T-helper 9 cell (primary cell): ENCODE results near the gene MYH13.
"Not testable (repeated sequence)": the region's sequence is repeated elsewhere in the genome, so short reads cannot be mapped to it uniquely, and the experiment has no call there.

Experiments
- DNase-seq: peaks from one replicate; pipeline ENCODE4 v3.0.0-alpha.2; 2020

Gene MYH13

GRCh38 chr17:10295728-10296343, 77.0 kb downstream of the MYH13 start:
- DNase-seq, result no peak

- DNase-seq, result no peak
These were observed 78.6 kb downstream of the MYH13 start for GRCh38 chr17:10294180-10294579.

DNA sequence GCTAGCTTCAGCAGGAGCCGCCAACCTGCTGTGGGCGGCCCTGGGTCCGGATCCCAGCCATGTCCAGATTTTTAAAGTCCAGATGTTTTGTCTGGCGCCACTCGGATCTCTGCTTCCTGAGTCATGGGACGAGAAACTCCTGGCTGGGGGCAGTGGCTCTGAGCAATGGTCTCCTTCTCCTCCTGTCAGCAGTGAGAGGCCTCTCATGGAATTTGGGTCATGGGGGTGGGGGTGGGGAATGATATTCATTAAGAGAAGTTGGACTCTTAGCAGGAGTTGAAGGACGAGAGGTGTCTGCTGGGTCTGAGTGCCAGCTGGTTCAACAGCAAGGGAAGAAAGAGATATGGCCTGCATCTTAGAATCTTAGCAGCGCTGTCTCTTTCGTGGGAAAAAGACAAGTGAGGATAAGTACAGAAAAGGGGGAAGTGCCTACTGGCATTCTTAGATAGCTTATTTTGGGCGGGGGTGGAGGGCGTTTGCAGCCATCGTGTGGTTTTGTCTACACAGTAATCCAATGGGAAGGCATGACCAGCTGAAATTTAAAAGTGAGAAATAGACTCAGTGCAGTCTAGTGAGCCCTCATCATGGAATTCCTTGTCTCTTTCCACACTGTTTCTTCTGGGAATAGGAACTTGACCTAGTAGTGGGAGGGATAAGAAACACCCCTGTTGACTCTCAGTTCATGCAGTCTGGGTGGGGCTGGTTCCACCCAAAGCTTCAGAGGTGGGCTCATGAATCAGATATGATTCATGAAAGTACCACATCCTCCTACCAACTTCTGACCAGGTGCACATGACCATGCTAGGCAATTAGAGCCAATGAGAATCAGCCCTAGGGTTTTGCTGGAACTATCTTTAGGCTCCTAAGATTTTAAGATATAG, 80.5 kb downstream of the MYH13 start:
- no peak for DNase-seq

GRCh38 chr17:10291576-10291975, 81.2 kb downstream of the MYH13 start:
- DNase-seq, result not testable (repeated sequence)

DNA sequence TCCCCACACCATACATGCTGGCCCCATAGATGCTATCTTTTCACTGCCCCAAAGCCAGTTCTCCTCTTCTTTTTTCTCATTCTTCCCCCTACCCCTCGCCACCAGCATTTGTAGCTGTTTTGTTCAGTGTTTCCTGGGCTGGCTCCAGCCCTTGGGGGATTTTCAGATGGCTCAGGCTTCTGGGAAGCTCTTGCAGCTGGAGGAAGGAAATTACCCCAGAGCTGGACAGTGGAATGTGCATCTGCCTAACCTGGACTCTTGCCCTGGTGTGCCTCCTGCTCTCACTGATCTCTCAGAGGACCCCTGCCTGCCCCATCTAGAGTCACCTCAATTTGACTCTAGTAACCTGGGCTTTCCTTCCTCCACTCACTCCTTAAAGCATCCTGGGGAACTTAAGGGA, 82.8 kb downstream of the MYH13 start:
- DNase-seq, result no peak

DNA sequence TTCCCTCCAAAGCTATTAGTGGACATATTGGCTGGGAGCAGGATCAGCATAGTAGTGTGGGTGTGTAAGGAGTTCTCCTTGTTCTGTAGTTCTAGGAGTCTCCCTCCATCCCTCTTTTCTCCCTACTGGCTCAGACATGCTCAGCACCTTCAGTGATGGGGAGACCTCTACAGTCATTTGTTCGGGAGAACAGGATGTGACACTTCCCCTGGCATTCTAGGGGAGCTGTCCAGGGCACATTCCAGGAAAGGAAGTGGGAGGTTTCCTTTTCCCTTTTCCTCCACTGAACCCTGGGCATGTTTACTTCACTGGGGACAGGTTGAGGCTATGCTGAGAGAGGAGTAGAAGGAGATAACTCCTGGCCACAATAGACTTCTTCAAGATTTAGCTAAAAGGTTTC, 86.5 kb downstream of the MYH13 start:
- no peak for DNase-seq

- DNase-seq, result no peak
These were observed 86.9 kb downstream of the MYH13 start for GRCh38 chr17:10285896-10286295.

- no peak for DNase-seq
These were observed 92.7 kb downstream of the MYH13 start for GRCh38 chr17:10280068-10280467.

GRCh38 chr17:10278218-10278617, 94.6 kb downstream of the MYH13 start:
- DNase-seq, result no peak

DNA sequence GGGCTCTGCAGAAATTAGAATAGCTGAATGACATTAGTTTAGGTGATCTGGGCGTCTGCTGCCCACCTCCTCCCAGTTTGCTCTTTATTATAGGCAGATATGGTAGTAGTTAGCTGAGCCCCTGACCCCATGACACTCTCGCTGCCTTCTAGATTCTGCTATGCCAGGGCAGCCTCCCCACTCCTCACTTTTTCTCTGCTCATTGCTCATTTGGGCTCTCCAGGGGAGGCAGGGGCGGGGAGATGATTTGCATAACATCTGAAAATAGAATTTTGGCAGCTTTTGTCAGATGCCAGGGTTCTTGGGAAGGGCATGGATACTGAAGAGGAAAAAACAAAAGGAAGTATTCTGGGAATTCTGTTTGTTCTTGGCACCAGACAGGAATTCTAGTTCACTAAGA, 96.4 kb downstream of the MYH13 start:
- DNase-seq, result no peak

- DNase-seq, result no peak
These were observed 97.4 kb downstream of the MYH13 start for GRCh38 chr17:10275418-10275817.

- no peak for DNase-seq
These were observed 101.7 kb downstream of the MYH13 start for GRCh38 chr17:10271106-10271562.

- DNase-seq, result no peak
These were observed 102.5 kb downstream of the MYH13 start for GRCh38 chr17:10270258-10270657.

- no peak for DNase-seq
These were observed 104.8 kb downstream of the MYH13 start for GRCh38 chr17:10268005-10268404.

DNA sequence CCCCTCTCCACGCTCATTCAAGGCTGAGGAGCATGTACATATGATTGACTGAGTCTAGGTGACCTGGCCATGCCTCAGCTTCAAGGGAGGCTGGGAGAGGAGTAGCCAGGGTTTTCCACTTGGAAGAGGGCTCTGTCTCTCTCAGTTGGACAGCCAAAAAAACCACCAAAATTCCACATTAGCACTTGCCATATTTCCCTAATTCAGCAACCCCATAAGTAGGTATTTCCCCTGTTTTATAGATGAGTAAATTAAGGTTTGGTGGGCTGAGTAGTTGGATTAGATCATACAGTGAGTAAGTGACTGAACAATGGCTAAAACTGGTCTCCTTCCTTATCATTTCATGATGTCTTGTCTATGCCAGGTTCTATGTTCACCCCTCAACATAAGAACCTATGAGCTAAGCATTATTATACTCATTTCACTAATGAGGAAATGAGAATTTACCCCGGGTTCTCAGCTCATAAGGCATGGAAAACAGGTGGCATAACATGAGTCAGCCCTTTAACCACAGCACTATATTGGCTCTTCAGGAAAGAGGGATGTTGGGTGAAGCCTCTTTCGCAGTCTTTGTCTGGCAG, 106.4 kb downstream of the MYH13 start:
- no peak for DNase-seq

DNA sequence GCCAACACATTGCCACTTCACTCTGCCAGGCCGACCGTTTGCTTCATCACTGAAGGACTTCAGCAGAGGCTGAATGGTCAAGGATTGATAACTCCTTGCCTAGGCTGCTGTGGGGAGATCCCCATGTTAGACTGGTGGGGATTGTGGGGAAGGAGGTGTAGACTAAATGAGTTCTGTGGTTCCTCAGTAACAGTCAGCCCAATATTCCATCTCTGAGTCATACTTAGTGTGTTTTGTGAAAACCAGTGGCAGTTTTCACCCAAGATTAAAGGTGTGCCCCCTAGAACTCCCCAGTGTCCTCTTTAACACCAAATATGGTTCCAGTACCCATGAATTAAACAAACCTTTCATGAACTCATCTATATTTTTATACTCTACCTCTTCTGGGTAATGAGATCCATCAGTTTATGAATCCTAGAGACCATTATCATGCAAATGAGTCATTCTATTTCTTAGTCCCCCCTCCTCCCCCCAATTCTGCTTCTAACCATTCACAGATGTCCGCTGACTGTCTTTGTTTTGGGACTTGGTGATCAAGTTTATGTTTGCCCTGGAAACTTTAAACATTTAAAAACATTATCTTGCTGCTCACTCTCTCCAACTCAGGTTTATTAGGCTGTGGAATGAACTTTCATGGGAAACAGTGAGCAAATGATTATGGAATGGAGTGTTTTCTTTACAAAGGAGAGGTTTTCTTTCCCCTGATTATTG, 107.6 kb downstream of the MYH13 start:
- no peak for DNase-seq

- DNase-seq, result no peak
These were observed 108.8 kb downstream of the MYH13 start for GRCh38 chr17:10264051-10264450.

DNA sequence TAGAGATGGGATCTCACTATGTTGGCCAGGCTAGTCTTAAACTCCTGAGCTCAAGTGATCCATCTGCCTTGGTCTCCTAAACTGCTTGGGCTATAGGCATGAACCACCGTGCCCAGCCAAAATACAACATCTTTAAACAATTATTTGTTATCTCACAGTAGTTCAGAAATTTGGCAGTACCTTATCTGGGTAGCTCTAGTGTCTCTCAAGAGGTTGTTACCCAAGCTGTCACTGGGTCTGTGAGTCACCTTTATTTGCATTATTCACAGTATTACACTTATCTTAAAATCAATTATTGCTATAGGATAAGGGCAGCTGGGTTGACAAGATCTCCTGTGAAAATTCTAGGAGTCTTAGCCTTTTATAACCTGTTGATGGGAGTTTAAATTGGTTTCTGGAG, 110.4 kb downstream of the MYH13 start:
- no peak for DNase-seq

DNA sequence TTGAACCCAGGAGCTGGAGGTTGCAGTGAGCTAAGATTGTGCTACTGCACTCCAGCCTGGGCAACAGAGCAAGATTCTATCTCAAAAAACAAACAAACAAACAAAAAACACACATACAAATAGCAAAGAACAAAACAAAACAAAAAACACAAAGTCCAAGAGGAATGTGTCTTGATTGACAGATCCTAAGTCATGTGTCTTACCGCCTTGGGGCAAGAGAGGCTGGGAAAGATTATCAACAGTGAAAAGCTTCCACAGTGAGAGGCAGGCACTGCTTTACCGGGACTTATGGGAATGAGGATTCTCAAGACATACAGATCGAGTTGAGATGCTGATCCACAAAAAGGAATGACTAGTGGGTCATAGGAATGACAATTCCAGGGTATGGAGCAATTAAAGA, 111.7 kb downstream of the MYH13 start:
- DNase-seq, result no peak

- DNase-seq, result no peak
These were observed 121.4 kb downstream of the MYH13 start for GRCh38 chr17:10251212-10251948.
